Activated CD4-positive, alpha-beta memory T cell treated with anti-CD3 and anti-CD28 coated beads, Interleukin-2, amount 10 ng/mL, durations not matched to agents 7 days and 5 days (primary cell): ENCODE data around the gene EPB41L5. TPM values are rescaled to one million over a fixed set of nuclear protein-coding genes. Genes with fewer than 3 reads are reported as not detected.

Source experiments
- CTCF ChIA-PET: fragments of 350-600 bp; sonication (Branson Sonifier 250); formaldehyde crosslinking; loops from one replicate; lab custom pipeline; 2021; ENCODE audit warnings: antibody characterized with exemption, inconsistent platforms; lab: Charles Lee
- POLR2A ChIA-PET: fragments of 350-600 bp; sonication (Branson Sonifier 250); formaldehyde crosslinking; loops from one replicate; lab custom pipeline; 2021; ENCODE audit warnings: antibody characterized with exemption; lab: Charles Lee
- DNase-seq: peaks from one replicate; pipeline ENCODE4 v3.0.0-alpha.2; 2020
- H3K27ac Mint-ChIP-seq: one replicate; pipeline ENCODE4 v1.8.0; 2021; ENCODE audit warnings: mild to moderate bottlenecking, mixed read lengths
- H3K27me3 Mint-ChIP-seq: one replicate; pipeline ENCODE4 v1.8.0; 2021; ENCODE audit warnings: mixed read lengths
- H3K36me3 Mint-ChIP-seq: one replicate; pipeline ENCODE4 v1.8.0; 2021; ENCODE audit warnings: low read depth, mixed read lengths
- H3K4me1 Mint-ChIP-seq: one replicate; pipeline ENCODE4 v1.8.0; 2021; ENCODE audit warnings: mixed read lengths
- H3K4me3 Mint-ChIP-seq: one replicate; pipeline ENCODE4 v1.8.0; 2021; ENCODE audit warnings: mild to moderate bottlenecking, mixed read lengths
- H3K9me3 Mint-ChIP-seq: one replicate; pipeline ENCODE4 v1.8.0; 2021; ENCODE audit warnings: mixed read lengths
- total RNA-seq, 2 experiments: library from RNA; stranded (reverse); gene quantifications; one replicate each; pipeline ENCODE4 v1.2.3, GENCODE V29; 2021

EPB41L5 gene
- total RNA-seq, 2 experiments from 2014 or later = 2.1 to 2.8 TPM

DNA sequence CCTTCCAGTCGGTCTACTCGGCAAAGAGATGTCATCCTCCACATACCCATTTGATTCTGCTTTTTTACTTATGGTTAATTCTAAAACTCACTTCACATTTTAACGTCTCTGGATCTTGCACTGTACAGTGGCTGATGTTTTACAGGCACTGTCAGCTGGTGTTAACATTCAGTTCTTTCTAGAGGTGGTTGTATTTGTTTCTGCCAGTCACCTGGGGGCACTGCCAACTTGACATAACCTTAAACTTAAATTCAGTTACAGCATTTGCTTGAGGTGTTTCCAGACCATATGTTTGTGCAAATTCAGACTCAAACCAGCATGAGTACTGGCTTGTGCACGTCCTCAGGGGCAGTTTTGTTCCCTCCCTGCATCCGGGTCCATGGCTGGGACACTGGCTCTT is 215.6 kb downstream of the EPB41L5 start:
- peaks cover 64% of the 10 kb centered on the region for H3K36me3 Mint-ChIP-seq
- peak overlapping the region; percentile 11 for H3K27ac Mint-ChIP-seq
- ChIA-PET POLR2A (interaction anchor here (1.0 to 5.6 kb wide), 3 partner anchors 24 to 84 kb away, joined by 3 to 34 read pairs (median 5); partner anchors contain the start of gene RALB), CTCF (interaction anchor here (1.5 to 2.5 kb wide), 3 partner anchors 29 to 85 kb away, joined by 3 to 16 read pairs (median 5); no protein-coding TSS in a partner anchor)
- H3K4me3 Mint-ChIP-seq = peak overlapping the region; percentile 89
- H3K4me1 Mint-ChIP-seq = peaks cover 76% of the 10 kb centered on the region
- DNase-seq = no peak
- no peaks in the 10 kb centered on the region for H3K27me3 Mint-ChIP-seq
- no peaks in the 10 kb centered on the region for H3K9me3 Mint-ChIP-seq

Other genes with a start within 250 kb of the EPB41L5 start
- 10 to 100 TPM; 19.2 to 21.8 TPM for gene TMEM185B, start 210.3 kb downstream of the EPB41L5 start, total RNA-seq
- gene RALB, start 239.8 kb downstream of the EPB41L5 start, total RNA-seq = 10 to 100 TPM; 59.2 to 59.3 TPM